PC-9 (cell line): ENCODE results near the gene CCDC174. TPM values are rescaled to one million over a fixed set of nuclear protein-coding genes. Genes with fewer than 3 reads are reported as not detected.

Experiments
- BruUV-seq: library from RNA; stranded (reverse); fragments of 400-500 nt; replicated peaks from 2 replicates; lab custom pipeline; 2021; lab: Mats Ljungman, UMichigan
- CTCF ChIA-PET: fragments of 300-600 bp; sonication (Branson Sonifier 250); formaldehyde crosslinking; loops from one replicate; lab custom pipeline; 2022; ENCODE audit warnings: antibody characterized with exemption; lab: Charles Lee
- POLR2A ChIA-PET: fragments of 300-600 bp; sonication (Branson Sonifier 250); formaldehyde crosslinking; loops from one replicate; lab custom pipeline; 2022; ENCODE audit warnings: antibody characterized with exemption; ENCODE audit not compliant: unreplicated experiment; lab: Charles Lee
- DNase-seq, 2 experiments: peaks; one replicate each; pipeline versions ENCODE4 v3.0.0 to v3.0.0-alpha.2; 2015 to 2022; ENCODE audit warnings: mixed read lengths in 1 of 2
- H2AFZ ChIP-seq: fragments of 200-600 bp; sonication (generic); 2 replicates; pipeline ENCODE4 v1.8.1; 2017; ENCODE audit warnings: antibody characterized with exemption
- H3F3A ChIP-seq: fragments of 200-600 bp; sonication (generic); 2 replicates; pipeline ENCODE4 v1.8.1; 2017; ENCODE audit warnings: antibody characterized with exemption, mild to moderate bottlenecking, low read depth; ENCODE audit not compliant: insufficient read depth
- H3K27ac ChIP-seq: fragments of 200-600 bp; sonication (generic); 2 replicates; pipeline ENCODE4 v1.6.1; 2016; ENCODE audit warnings: mixed run types
- H3K27me3 ChIP-seq: fragments of 200-600 bp; sonication (generic); 2 replicates; pipeline ENCODE4 v1.6.1; 2016; ENCODE audit warnings: low read depth, mixed run types; ENCODE audit not compliant: insufficient read depth
- H3K36me3 ChIP-seq: fragments of 200-600 bp; sonication (generic); 2 replicates; pipeline ENCODE4 v1.6.1; 2016; ENCODE audit warnings: low read depth, mixed run types
- H3K4me1 ChIP-seq: fragments of 200-600 bp; sonication (generic); replicated peaks from 2 replicates; pipeline ENCODE4 v1.6.1; 2016; ENCODE audit warnings: mixed run types; ENCODE audit not compliant: insufficient read depth
- H3K4me2 ChIP-seq: fragments of 200-600 bp; sonication (generic); 2 replicates; pipeline ENCODE4 v1.6.1; 2017; ENCODE audit warnings: mixed run types
- H3K4me3 ChIP-seq: fragments of 200-600 bp; sonication (generic); 2 replicates; pipeline ENCODE4 v1.6.1; 2016; ENCODE audit warnings: mixed run types
- H3K79me2 ChIP-seq: fragments of 200-600 bp; sonication (generic); 2 replicates; pipeline ENCODE4 v1.6.1; 2017; ENCODE audit warnings: low read depth, mixed run types
- H3K9me2 ChIP-seq: fragments of 200-600 bp; sonication (generic); 2 replicates; pipeline ENCODE4 v1.8.1; 2017; ENCODE audit warnings: mild to moderate bottlenecking; ENCODE audit not compliant: insufficient read depth
- H3K9me3 ChIP-seq: fragments of 200-600 bp; sonication (generic); 2 replicates; pipeline ENCODE4 v1.8.1; 2016; ENCODE audit warnings: low read depth; ENCODE audit not compliant: insufficient read depth
- H4K20me1 ChIP-seq: fragments of 200-600 bp; sonication (generic); 2 replicates; pipeline ENCODE4 v1.8.1; 2017; ENCODE audit not compliant: insufficient read depth
- CTCF ChIP-seq: fragments of 200-600 bp; sonication (generic); conservative IDR thresholded peaks from 2 replicates; pipeline ENCODE4 v1.6.1; 2017; ENCODE audit warnings: mixed run types, antibody characterized with exemption, mild to moderate bottlenecking, moderate library complexity
- EZH2 ChIP-seq: fragments of 200-600 bp; sonication (generic); IDR thresholded peaks from 2 replicates; pipeline ENCODE4 v1.8.0; 2017; ENCODE audit warnings: antibody characterized with exemption, low read depth
- intact Hi-C: fragments of 100-400 bp; cut with micrococcal nuclease; formaldehyde crosslinking; loops from one replicate; pipeline ENCODE4 v1.10.0; 2022; ENCODE audit not compliant: unreplicated experiment
- total RNA-seq: library from RNA; stranded (reverse); gene quantifications from 2 replicates; pipeline ENCODE4 v1.2.3, GENCODE V29; 2021

Gene CCDC174
- total RNA-seq, 1 experiment from 2014 or later, result 14.7 TPM

GRCh38 chr3:14703128-14703750 lies 51.7 kb downstream of the CCDC174 start:
- Histone ChIP-seq H3K27me3 (peaks cover 26% of the 10 kb centered on the region), H4K20me1 (no peaks in the 10 kb centered on the region), H3K27ac (no peak overlapping the region), H3K79me2 (no peaks in the 10 kb centered on the region), H3F3A (no peaks in the 10 kb centered on the region), H3K9me2 (no peaks in the 10 kb centered on the region), H3K4me1 (no peaks in the 10 kb centered on the region), H3K4me3 (no peak overlapping the region), H2AFZ (no peak overlapping the region), H3K4me2 (no peak overlapping the region), H3K36me3 (no peaks in the 10 kb centered on the region), H3K9me3 (no peaks in the 10 kb centered on the region)
- BruUV-seq, result no TSS peak
- POLR2A ChIA-PET, result no interaction called here
- CTCF ChIA-PET, result no interaction called here
- intact Hi-C loops, result no loop called here
- DNase-seq, result no peak
- TF ChIP-seq CTCF (no peak), EZH2 (no peak)

GRCh38 chr3:14703791-14704190 lies 52.2 kb downstream of the CCDC174 start:
- Histone ChIP-seq H2AFZ (no peak overlapping the region), H3K4me3 (no peak overlapping the region), H3K9me3 (no peaks in the 10 kb centered on the region), H3K4me2 (no peak overlapping the region), H3K27ac (no peak overlapping the region), H3K9me2 (no peaks in the 10 kb centered on the region), H3K36me3 (no peaks in the 10 kb centered on the region), H3K79me2 (no peaks in the 10 kb centered on the region), H3F3A (no peaks in the 10 kb centered on the region), H4K20me1 (no peaks in the 10 kb centered on the region), H3K27me3 (peaks cover 31% of the 10 kb centered on the region), H3K4me1 (no peaks in the 10 kb centered on the region)
- no TSS peak for BruUV-seq
- no peak for TF ChIP-seq EZH2
- no peak for TF ChIP-seq CTCF
- POLR2A ChIA-PET, result no interaction called here
- CTCF ChIA-PET, result no interaction called here
- intact Hi-C loops, result no loop called here
- no peak for DNase-seq

- no peaks in the 10 kb centered on the region for H4K20me1 ChIP-seq
- ChIA-PET POLR2A (no interaction called here), CTCF (no interaction called here)
- no peaks in the 10 kb centered on the region for H3K9me2 ChIP-seq
- no peaks in the 10 kb centered on the region for H3F3A ChIP-seq
- intact Hi-C loops, result no loop called here
- H3K79me2 ChIP-seq, result no peaks in the 10 kb centered on the region
- no TSS peak for BruUV-seq
- H3K27me3 ChIP-seq, result peaks cover 29% of the 10 kb centered on the region
- TF ChIP-seq EZH2 (no peak), CTCF (no peak)
- no peaks in the 10 kb centered on the region for H3K36me3 ChIP-seq
- no peak overlapping the region for H3K4me2 ChIP-seq
- no peak overlapping the region for H3K4me3 ChIP-seq
- no peak overlapping the region for H2AFZ ChIP-seq
- H3K4me1 ChIP-seq, result no peaks in the 10 kb centered on the region
- DNase-seq, result no peak
- no peak overlapping the region for H3K27ac ChIP-seq
- H3K9me3 ChIP-seq, result no peaks in the 10 kb centered on the region
Observed at GRCh38 chr3:14706096-14706495, 54.5 kb downstream of the CCDC174 start.
